Smooth muscle cell (in vitro differentiated cells): Measurements from ENCODE around the gene FILIP1L. TPM values are rescaled to one million over a fixed set of nuclear protein-coding genes. Genes with fewer than 3 reads are reported as not detected.

ENCODE experiments used
- DNase-seq: peaks from one replicate; lab custom pipeline; 2025; ENCODE audit not compliant: unreplicated experiment; lab: John Stamatoyannopoulos, UW
- H2AFZ ChIP-seq: fragments of 200-600 bp; sonication (generic); 2 replicates; pipeline ENCODE4 v1.6.0; 2016; ENCODE audit warnings: antibody characterized with exemption, low read depth, mild to moderate bottlenecking
- H3F3A ChIP-seq: fragments of 200-600 bp; sonication (generic); 2 replicates; pipeline ENCODE4 v1.6.0; 2017; ENCODE audit warnings: antibody characterized with exemption, low read depth
- H3K27ac ChIP-seq: fragments of 200-600 bp; sonication (generic); 2 replicates; pipeline ENCODE4 v1.5.1; 2016; ENCODE audit warnings: low read depth, mild to moderate bottlenecking
- H3K27me3 ChIP-seq: fragments of 200-600 bp; sonication (generic); 2 replicates; pipeline ENCODE4 v1.6.1; 2016; ENCODE audit warnings: low read depth, mild to moderate bottlenecking
- H3K36me3 ChIP-seq: fragments of 200-600 bp; sonication (generic); 2 replicates; pipeline ENCODE4 v1.5.1; 2016; ENCODE audit warnings: low read depth
- H3K4me1 ChIP-seq: fragments of 200-600 bp; sonication (generic); 2 replicates; pipeline ENCODE4 v1.5.1; 2016; ENCODE audit warnings: low read depth
- H3K4me2 ChIP-seq: fragments of 200-600 bp; sonication (generic); 2 replicates; pipeline ENCODE4 v1.6.0; 2016; ENCODE audit warnings: mild to moderate bottlenecking
- H3K4me3 ChIP-seq: fragments of 200-600 bp; sonication (generic); 2 replicates; pipeline ENCODE4 v1.5.1; 2016; ENCODE audit warnings: mild to moderate bottlenecking
- H3K79me2 ChIP-seq: fragments of 200-600 bp; sonication (generic); 2 replicates; pipeline ENCODE4 v1.6.0; 2016; ENCODE audit warnings: low read depth, mild to moderate bottlenecking
- H3K9ac ChIP-seq: fragments of 200-600 bp; sonication (generic); 2 replicates; pipeline ENCODE4 v1.6.0; 2016; ENCODE audit warnings: low read depth
- H3K9me3 ChIP-seq: fragments of 200-600 bp; sonication (generic); replicated peaks from 2 replicates; pipeline ENCODE4 v1.5.1; 2016; ENCODE audit warnings: low read depth
- H4K20me1 ChIP-seq: fragments of 200-600 bp; sonication (generic); 2 replicates; pipeline ENCODE4 v1.6.0; 2016; ENCODE audit warnings: low read depth
- CTCF ChIP-seq: fragments of 200-600 bp; sonication (generic); IDR thresholded peaks from 2 replicates; pipeline ENCODE4 v1.5.1; 2017; ENCODE audit warnings: borderline replicate concordance, mild to moderate bottlenecking, antibody characterized with exemption; ENCODE audit not compliant: insufficient read depth, poor library complexity, severe bottlenecking
- WGBS: methylation state at CpG from one replicate; pipeline ENCODE4 v1.1.7; 2016; ENCODE audit warnings: low lambda C conversion rate; 5-methylcytosine and 5-hydroxymethylcytosine counted together
- polyA plus RNA-seq: library from polyadenylated mRNA; unstranded; fragments of >200 nt; fragmentation: Nextera tagmentation; extraction: Ambion mirVana; gene quantifications from 2 replicates; pipeline ENCODE4 v1.2.1, GENCODE V29; 2016
- total RNA-seq: library from RNA; depleted of rRNA; stranded (reverse); fragments of >200 nt; gene quantifications from 2 replicates; pipeline ENCODE4 v1.2.3, GENCODE V29; 2014

Gene FILIP1L
- total and polyA plus RNA-seq, 2 experiments from 2014 or later = 56.2 to 104 TPM

- Histone ChIP-seq H3K27me3 (no peaks in the 10 kb centered on the region), H3K4me1 (peaks cover 43% of the 10 kb centered on the region), H3K9ac (no peak overlapping the region), H3K27ac (no peak overlapping the region), H4K20me1 (no peaks in the 10 kb centered on the region), H2AFZ (no peak overlapping the region), H3K36me3 (no peaks in the 10 kb centered on the region), H3K4me2 (no peak overlapping the region), H3F3A (peaks cover 13% of the 10 kb centered on the region), H3K4me3 (no peak overlapping the region), H3K79me2 (no peaks in the 10 kb centered on the region), H3K9me3 (no peaks in the 10 kb centered on the region)
- no peak for DNase-seq
- TF ChIP-seq CTCF = no peak
- no CpG with 5 or more reads among the region's 1 CpG for WGBS
Measured at GRCh38 chr3:99948467-99949089, 165.7 kb downstream of the FILIP1L start.

GRCh38 chr3:99947356-99947755 lies 166.9 kb downstream of the FILIP1L start:
- no peak overlapping the region for H3K9ac ChIP-seq
- TF ChIP-seq CTCF = no peak
- H3K4me2 ChIP-seq = no peak overlapping the region
- peaks cover 9% of the 10 kb centered on the region for H3F3A ChIP-seq
- no peaks in the 10 kb centered on the region for H3K9me3 ChIP-seq
- H2AFZ ChIP-seq = no peak overlapping the region
- no peak for DNase-seq
- no peaks in the 10 kb centered on the region for H3K36me3 ChIP-seq
- H3K27ac ChIP-seq = no peak overlapping the region
- H3K27me3 ChIP-seq = no peaks in the 10 kb centered on the region
- no peaks in the 10 kb centered on the region for H4K20me1 ChIP-seq
- H3K4me3 ChIP-seq = no peak overlapping the region
- WGBS = 94% methylated on average over 3 of the region's 3 CpGs
- H3K79me2 ChIP-seq = no peaks in the 10 kb centered on the region
- peaks cover 30% of the 10 kb centered on the region for H3K4me1 ChIP-seq

- H3K4me1 ChIP-seq = peaks cover 27% of the 10 kb centered on the region
- H3K4me3 ChIP-seq = no peak overlapping the region
- peaks cover 4% of the 10 kb centered on the region for H3F3A ChIP-seq
- H3K27ac ChIP-seq = peak overlapping the region; percentile 68
- H3K9me3 ChIP-seq = no peaks in the 10 kb centered on the region
- TF ChIP-seq CTCF = no peak
- H3K9ac ChIP-seq = no peak overlapping the region
- WGBS = 54% methylated on average over 5 of the region's 5 CpGs
- H2AFZ ChIP-seq = no peak overlapping the region
- H3K36me3 ChIP-seq = no peaks in the 10 kb centered on the region
- DNase-seq = no peak
- no peaks in the 10 kb centered on the region for H3K27me3 ChIP-seq
- peak overlapping the region; percentile 53 for H3K4me2 ChIP-seq
- H3K79me2 ChIP-seq = no peaks in the 10 kb centered on the region
- no peaks in the 10 kb centered on the region for H4K20me1 ChIP-seq
Measured at GRCh38 chr3:99945328-99945995, 168.8 kb downstream of the FILIP1L start.
